ENCODE results near the gene MAPKBP1. TPM values are rescaled to one million over a fixed set of nuclear protein-coding genes. Genes with fewer than 3 reads are reported as not detected.

Gene MAPKBP1
- polyA plus RNA-seq, 2 of the 4 experiments (the other 2 are of a cell fraction): 2.5 to 6.1 TPM

GRCh38 chr15:41782371-41783282 is 8.3 kb downstream of the MAPKBP1 start:
- CTCF ChIA-PET: interaction anchor here (0.7 to 3.7 kb wide), 5 partner anchors 8 to 210 kb away, joined by 4 to 15 read pairs (median 4); partner anchors contain the start of gene MAPKBP1
- Histone ChIP-seq H3K9me3 (no peaks in the 10 kb centered on the region), H3K4me3 (no peak overlapping the region), H3K4me2 (no peak overlapping the region), H3K27ac (no peak overlapping the region), H3K4me1 (no peaks in the 10 kb centered on the region)
- POLR2A ChIA-PET: interaction anchor here (0.7 kb wide), 1 partner anchor 9 kb away, joined by 3 read pairs; the partner anchor contains the start of gene MAPKBP1
- WGBS (ENCODE audit: missing lambda C conversion rate): 94% methylated on average over 5 of the region's 5 CpGs
- TF ChIP-seq FOXS1 (CRISPR knock-in tag; IDR thresholded peaks at IDR 0.05) (no peak), BCL3 (IDR thresholded peaks at IDR 0.05) (no peak), E2F6 (IDR thresholded peaks at IDR 0.05; ENCODE audit: borderline replicate concordance, low read depth) (no peak), CEBPB (IDR thresholded peaks at IDR 0.05) (no peak), RAD21 (conservative IDR thresholded peaks at IDR 0.05 in 1 of 2, IDR thresholded peaks at IDR 0.05 in 1 of 2) (no peak), HMGXB4 (CRISPR knock-in tag; IDR thresholded peaks at IDR 0.05; ENCODE audit: borderline replicate concordance) (no peak), POLR2A (IDR thresholded peaks at IDR 0.05; ENCODE audit: low read length) (no peak), TFCP2L1 (CRISPR knock-in tag; IDR thresholded peaks at IDR 0.05) (no peak), NFE2L2 (conservative IDR thresholded peaks at IDR 0.05; ENCODE audit: low read length) (no peak), ZNF302 (CRISPR knock-in tag; IDR thresholded peaks at IDR 0.05) (no peak), FOSB (CRISPR knock-in tag; IDR thresholded peaks at IDR 0.05) (no peak), CBX8 (IDR thresholded peaks at IDR 0.05) (no peak), EP300 (IDR thresholded peaks at IDR 0.05) (no peak), HOXB5 (CRISPR knock-in tag; IDR thresholded peaks at IDR 0.05) (no peak), RNF2 (IDR thresholded peaks at IDR 0.05; ENCODE audit: borderline replicate concordance, low read depth) (no peak), MAZ (IDR thresholded peaks at IDR 0.05; ENCODE audit: borderline replicate concordance, low read depth, low read length) (no peak), EHMT2 (IDR thresholded peaks at IDR 0.05; ENCODE audit: low read depth) (no peak), EHF (CRISPR knock-in tag; IDR thresholded peaks at IDR 0.05) (no peak), HOXA7 (CRISPR knock-in tag; IDR thresholded peaks at IDR 0.05) (no peak)
- no peak for DNase-seq (ENCODE audit: low read depth in 1 of 2, low spot score in 1 of 2)
- no peak for FAIRE-seq
- ATAC-seq: no peak

GRCh38 chr15:41783296-41783695 is 9.0 kb downstream of the MAPKBP1 start:
- Histone ChIP-seq H3K4me3 (no peak overlapping the region), H3K9me3 (no peaks in the 10 kb centered on the region), H3K4me1 (no peaks in the 10 kb centered on the region), H3K27ac (no peak overlapping the region), H3K4me2 (no peak overlapping the region)
- WGBS (ENCODE audit: missing lambda C conversion rate): 72% methylated on average over 1 of the region's 1 CpG
- POLR2A ChIA-PET: no interaction called here
- TF ChIP-seq NR3C1 (IDR thresholded peaks at IDR 0.05): no peak
- no peak for TF ChIP-seq BHLHE40 (IDR thresholded peaks at IDR 0.05; ENCODE audit: low read depth, low read length)
- TF ChIP-seq TFCP2L1 (CRISPR knock-in tag; IDR thresholded peaks at IDR 0.05): no peak
- TF ChIP-seq ESRRA (IDR thresholded peaks at IDR 0.05; ENCODE audit: borderline replicate concordance, low read length): no peak
- no peak for TF ChIP-seq FOXS1 (CRISPR knock-in tag; IDR thresholded peaks at IDR 0.05)
- TF ChIP-seq TP53 (CRISPR knock-in tag; IDR thresholded peaks at IDR 0.05): no peak
- no peak for TF ChIP-seq CHD4 (IDR thresholded peaks at IDR 0.05; ENCODE audit: borderline replicate concordance)
- no peak for TF ChIP-seq REST (IDR thresholded peaks at IDR 0.05)
- DNase-seq (ENCODE audit: low read depth in 1 of 2, low spot score in 1 of 2) (no peak), FAIRE-seq (no peak), ATAC-seq (no peak)
- CTCF ChIA-PET: interaction anchor here (0.7 to 3.7 kb wide), 4 partner anchors 9 to 211 kb away, joined by 4 to 15 read pairs (median 5); partner anchors contain the start of gene MAPKBP1

All from A549 (cell line).